ENCODE results near the gene DGKG. TPM values are rescaled to one million over a fixed set of nuclear protein-coding genes. Genes with fewer than 3 reads are reported as not detected.

DGKG gene
- polyA plus RNA-seq, 5 donors = 2.7 to 4.8 (median 4.4) TPM

DNA sequence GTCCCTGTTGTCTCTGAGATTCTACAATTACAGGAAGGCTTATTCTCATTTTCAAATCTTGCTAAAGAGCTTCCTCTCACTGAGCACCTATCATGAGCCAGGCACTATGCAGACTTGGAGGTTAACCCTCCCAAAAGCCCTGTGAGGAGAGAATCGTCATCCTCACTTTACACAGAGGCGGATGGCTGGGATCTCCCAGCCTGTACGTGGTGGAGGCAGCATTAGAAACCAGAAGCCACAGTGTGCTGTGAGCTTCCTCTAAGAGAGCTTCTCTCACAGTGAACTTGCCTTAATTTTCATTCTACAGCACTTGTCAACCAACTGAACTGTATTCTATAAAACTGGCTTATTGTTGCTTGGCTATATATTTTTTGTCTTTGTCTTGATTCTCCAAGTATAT lies 6.1 kb upstream of the DGKG start:
- DNase-seq = no peak

DNA sequence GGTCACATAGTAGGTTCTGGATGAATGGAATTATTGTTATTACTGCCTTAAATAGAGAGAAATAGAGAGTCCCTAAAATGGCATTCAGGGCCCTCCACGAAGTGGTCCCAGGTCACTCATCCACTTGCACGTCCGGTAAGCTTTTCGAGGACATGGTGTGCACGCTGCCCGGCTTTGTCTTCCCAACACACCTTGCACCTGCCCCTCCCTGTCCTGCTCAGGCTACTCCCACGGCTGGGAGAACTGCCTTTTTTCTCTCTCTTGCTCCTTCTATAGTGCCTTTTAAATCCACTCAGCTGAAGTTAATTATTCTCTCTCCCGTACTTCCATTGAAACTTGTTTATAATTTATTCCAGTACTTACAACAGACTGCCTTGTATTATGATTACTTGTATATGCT lies 5.6 kb upstream of the DGKG start:
- DNase-seq = no peak

DNA sequence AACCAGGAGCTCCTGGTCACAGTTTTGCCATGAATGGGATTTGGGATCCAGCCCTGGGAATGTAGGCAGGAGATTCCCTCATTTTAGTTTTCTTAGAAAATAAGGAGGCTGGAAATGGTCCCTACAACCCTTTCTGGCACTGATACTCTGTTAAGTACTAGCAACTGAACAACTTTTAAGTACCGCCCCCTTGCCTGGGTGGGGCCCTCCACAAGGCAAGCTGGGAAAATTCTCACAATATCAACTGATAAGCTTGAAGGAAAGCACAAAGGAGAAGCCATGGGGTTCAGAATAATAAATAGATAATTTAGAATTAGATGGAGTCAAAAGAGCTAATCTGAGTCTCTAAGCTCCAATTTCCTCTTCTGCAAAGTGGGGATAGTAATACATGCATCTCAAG lies 4.2 kb upstream of the DGKG start:
- no peak for DNase-seq

DNA sequence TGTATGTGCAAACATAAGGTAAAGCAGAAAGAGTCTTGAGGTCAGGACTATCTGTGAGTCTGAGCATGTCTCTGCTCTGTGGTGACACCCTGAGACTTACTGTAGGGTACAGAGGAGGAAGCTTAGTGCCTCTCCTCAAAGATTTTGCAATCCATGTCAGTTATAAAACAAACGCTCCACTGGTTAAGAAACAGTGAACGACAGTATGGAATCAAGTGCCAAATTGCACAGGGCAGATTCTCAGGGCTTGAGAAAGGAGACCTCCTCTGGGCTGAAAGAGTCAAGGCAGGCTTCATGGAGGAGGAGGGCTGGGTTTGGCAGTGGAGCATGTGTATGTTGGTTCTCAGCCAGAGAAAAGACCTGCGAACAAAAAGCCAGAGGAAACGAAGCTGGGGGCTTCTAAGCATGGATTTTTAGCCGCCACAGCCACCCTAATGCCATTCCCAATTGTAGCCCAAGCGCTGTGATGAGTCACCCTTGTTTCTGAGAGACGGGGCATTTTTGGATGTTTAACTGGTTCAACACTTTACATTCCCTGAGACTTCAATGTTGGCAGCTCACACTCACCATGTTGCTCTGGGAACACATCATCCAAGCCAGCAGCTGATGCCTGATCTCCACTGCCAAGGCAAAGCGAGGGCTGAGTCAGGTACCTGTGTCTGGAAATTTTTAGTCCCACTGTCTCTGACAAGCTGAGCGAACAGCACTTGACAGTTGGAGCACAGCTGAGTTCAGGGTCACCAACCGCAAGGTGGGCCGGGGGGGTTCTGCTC lies 3.4 kb upstream of the DGKG start:
- no peak for DNase-seq

DNA sequence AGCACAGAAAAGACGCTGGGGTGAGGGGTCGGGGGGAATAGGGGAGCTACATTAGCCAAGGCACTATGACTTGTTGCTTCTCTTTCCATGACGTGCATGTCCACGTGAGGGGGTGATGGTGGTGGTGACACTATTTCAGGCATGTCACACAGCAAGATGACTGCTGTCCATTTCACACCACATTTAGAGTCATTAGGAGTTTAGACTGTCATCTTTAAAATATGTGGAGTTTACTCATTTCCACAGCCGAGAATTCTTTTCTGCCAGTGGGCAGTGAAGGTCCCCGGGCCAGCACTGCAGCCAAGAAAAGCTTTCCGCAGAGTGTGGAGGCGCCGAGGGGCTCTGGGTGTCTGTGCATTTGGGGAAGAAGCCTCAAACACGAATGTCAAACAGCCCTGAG lies 954 bp upstream of the DGKG start:
- DNase-seq = no peak

DNA sequence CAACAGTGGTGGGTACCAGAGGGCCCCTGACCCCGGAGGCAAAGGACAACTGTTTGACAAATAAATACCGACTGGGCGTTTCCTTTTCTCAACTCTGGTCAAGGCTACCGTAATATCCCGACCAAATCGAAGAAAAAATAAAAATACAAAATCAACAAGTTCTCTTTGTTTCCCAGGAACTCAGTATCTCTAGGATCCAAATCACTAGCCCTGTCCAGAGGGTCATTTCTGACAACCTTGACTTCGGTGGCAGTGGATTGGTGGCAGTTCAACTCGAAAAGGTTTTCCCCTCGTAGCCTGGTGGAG lies 456 bp upstream of the DGKG start:
- no peak for DNase-seq

DNA sequence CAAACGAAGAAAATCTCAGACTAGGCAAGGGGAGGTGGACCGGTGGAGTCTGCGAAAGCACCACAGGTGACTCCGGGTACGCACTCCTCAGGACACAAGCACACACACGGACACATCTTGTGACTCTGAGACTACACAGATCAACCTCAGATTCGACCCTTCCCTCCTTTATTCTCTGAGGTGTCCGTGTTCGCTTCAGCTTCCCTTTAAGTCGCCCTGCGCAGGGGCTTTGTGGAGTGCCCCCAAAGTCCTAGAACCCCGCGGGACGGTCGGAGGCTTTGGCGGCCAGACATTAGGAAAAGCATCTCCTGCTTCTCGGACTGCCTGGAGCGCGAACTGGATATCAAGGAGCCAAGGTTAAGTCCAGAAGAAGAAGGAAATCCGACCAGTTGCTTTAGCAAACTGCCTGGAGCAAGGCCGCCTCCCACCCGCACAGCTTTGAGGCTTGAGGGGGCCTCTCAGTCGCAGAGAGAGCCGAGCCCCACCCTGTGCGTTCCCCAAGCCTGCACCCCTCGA lies 730 bp downstream of the DGKG start:
- no peak for DNase-seq

DNA sequence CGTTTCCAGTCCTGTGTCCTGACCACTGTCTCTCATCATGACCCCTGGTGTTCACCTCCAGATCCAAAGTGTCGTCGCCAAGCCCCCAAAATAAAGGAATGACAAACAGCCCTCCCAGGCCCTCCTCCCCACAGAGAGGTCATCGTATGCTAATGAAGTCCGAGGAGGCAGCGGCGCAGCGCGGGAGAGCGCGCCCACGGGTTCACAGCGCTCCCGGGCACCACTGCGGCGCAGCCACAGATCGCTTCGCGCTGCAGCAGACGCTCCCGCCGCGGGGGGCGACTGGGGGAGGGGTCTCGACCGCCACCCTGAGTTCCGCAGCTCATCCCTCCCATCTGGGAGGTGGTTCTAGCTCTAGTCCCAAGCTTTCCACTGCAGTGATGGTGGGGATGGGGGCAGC lies 1.3 kb downstream of the DGKG start:
- no peak for DNase-seq

DNA sequence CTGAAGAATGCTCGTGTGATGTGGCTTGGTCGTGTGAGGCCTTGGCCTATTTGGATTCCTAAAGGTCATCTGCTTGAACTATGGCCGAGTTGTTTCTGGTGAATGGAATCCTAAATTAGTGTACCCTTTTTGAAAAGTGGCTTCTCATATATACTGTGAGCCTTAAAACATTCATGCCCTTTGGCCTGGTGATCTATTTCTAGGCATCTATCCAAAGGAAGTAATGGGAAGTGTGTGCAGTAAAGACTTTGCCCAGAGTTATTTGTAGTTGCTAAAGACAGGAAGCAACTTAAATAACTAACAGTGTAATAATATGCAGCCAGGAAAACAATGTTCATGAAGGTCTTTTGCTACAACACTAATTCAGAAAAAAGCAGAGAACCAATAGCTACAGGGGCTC lies 3.0 kb downstream of the DGKG start:
- no peak for DNase-seq

DNA sequence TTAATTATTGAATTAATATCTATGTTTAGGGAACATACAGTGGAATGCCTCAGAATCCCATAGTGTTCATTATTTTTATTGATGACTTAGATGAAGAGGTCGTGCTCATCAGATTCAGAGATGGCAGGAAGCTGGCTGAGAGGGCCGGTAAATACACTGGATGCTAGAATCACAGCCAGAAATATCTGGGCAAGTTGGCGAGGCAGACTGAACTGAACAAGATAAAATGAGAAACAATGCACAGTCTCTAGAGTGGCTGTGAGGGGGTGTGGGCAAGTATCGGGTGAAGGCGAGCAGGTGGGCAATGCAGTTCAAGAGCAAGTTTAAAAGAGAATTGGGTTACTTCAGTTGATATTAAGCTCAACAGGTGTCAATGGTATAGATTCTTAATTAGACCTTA lies 5.9 kb downstream of the DGKG start:
- no peak for DNase-seq

DNA sequence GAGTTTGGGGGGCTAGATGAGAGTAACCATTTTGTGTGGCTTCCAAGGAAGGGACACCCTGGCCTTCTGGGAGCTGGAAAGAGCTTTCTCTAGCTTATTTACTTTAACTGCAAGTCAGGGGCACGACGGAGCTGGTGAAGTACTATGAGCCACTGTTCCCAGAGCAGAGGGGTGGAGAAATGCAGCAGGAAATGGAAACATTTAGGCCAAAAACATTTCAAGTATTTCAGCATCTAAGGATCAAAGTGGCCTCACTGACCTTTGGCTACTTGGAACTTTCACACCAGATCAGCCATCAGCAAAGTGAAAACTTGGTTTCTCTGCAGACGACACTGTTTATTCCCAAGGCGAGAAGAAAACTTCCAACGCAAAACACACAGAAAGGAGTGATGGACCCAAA lies 7.9 kb downstream of the DGKG start:
- no peak for DNase-seq

DNA sequence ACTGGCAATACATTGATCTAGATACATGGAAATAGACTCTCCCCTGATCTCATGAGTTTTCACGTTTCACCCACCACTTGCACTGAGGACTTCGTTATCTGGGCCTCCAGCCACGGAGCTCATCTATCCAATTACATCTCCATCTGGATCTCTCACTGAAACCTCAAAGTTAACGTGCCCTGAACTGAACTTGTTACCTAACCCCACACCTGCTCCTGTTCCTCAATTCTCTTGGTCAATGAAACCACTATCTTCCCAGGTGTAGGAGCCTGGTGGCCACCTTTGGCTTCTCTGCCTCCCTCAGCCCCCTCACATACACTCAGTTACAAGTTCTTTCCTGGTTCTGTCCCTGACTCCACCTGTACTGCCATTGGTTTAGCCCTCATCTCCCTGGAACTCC lies 9.7 kb downstream of the DGKG start:
- no peak for DNase-seq

DNA sequence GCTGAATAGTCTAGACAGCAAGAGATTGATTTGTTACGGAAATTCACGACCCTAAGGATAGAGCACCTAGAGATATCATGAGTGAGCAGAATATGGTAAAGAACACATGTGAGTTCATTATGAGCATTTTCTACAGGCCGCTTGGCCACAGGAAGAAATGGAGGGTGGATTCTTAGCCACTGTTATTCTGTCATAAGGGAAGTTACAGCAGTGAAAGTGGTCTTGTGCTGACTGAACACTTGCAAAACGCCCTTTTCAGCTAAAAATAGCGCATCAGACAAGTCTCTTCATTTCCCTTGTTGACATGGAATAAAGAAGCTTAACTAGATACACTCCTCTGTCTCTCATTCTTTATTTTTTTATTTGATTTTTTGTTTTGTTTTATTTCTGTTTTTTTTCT lies 19.8 kb downstream of the DGKG start:
- no peak for DNase-seq

DNA sequence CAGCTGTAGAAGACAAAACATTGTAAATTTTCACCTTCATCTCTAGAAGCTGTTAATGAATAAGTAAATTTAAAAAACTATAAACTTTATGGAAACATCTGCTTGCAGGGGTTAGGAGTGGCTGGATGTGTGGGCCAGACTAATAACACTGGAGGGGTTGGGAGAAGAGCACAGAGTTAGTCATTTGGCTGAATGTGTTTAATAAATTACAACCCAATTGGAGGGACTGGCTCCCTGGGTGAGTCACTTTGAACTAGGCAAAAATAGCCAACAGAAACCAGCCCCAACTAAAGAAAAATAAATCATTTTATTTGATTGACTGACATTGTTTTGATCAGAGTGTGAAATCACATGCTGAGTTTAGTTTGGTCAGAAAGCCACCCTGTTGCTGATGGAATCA lies 21.8 kb downstream of the DGKG start:
- no peak for DNase-seq

DNA sequence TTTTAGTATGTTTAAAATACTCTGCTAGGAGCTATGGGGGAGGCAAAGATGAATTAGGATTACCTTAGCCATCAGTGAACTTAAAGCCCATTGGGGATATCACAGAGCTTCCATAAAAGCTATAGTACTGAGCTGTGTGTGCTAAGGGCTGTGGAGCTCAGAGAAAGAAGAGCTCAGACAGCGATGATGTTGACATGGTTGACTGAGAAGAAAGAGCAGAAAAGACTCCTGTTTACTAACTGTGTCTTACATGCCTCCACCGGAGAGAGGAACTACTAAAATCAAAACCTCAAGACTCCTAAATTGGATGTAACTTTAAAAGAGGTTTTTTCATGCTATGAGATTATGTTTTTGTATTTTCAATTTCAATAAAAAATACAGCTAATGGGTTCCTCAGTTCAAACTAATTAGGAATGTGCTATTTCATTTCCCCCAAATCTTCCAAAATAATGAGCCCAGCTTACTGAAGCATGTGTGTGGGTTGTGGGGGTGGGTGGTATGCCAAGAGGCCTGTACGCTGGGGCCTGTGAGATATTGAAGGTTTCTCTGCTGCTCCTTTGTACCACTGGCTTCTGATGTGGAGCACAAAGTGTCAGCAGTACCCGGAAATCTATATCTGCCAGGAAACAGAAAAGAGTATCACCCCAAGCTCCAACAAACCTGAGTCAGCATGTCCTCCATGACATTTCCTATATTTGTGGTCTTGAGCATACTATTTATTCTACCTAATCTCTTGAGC lies 22.7 kb downstream of the DGKG start:
- DNase-seq = no peak

DNA sequence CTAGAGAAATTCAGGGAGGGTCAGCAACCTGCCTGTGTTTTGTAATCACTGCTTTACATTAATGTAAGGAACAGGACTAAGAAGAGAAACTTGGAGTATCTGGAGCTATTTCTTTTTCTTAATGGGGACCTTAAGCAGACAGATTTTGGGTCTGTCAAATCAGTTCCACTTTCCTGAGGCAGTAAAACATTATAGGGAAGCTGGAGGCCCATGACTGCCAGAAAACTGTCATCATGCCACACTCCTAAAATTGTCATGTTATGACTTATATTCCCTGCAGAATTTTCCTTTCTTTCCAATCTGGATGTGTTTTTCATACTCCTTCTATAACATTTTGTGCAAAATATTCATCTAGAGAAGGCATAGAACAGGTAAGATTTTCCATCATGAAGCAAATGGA lies 28.8 kb downstream of the DGKG start:
- DNase-seq = no peak

DNA sequence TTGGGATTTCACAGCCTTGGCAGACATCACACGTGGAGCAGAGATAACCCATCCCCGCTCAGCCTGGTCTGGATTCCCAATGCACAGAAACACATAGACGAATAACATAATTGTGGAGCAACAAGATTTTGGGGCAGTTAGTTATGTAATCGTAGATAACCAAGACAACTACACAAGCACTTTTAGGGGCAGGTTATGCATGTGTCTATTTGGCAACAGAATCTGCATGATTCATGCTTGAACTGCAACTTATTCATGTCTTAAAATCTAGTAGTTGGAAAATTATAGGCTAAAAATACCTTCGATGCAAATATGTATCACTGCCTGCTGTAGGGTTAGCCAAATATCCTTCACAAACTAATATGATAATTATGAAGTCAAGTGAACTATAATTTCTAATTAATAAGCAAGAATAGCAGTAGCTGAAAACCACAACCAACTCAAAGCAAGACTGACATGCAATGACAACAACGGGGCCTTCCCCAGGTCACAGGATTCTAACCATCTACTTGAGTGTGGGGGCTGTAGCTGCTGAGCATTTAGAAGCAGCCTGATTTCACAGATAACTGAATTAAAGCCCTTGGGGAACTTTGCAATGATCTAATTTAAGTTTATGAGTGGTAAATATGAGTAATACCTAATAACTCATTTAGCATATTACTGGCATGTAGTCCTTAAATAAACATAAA lies 31.1 kb downstream of the DGKG start:
- no peak for DNase-seq

DNA sequence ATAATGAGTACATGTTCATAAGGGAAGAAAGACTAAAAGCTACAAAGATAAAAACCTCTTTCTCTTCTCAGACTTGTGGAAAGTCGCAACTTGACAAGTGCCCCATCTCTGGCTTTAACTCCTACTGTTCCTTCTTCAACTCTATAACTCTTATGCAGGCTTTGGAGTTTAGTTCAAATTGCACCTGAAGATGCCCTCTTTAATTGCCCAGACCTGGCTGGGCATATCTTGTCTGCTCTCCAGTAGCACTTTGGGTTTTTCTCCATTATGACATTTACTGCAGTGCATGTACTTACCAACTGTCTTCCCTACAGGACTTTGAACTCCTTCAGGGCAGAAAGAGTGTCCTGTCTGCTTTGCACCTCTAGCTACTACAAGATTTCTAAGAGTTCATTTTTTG lies 32.4 kb downstream of the DGKG start:
- no peak for DNase-seq

DNA sequence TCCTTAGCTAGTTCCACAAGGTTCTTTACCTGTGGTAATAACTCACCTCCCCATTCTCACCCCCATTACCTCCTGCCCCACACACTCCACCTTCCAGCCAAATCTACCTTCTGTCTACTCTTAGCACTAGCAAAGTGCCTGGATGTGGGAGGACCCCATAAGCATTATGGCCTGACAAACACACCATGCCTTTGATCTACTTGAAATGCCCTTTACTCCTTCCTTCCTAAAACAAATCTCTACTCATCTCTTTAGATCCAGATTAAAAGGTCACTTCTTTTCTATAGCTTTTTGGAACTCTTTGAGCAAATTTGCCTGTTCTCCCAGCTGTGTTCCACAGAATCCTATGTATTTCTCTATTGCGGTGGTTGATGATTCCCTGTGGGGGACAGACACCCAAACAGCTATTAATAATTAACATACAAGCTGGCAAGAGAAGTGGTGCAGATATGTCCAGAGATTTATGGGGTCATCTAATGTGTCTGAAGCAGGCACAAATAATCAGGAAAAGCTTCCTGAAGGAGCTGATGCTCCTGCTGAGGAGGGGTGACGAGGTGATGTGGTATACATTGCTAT lies 34.0 kb downstream of the DGKG start:
- DNase-seq = no peak

DNA sequence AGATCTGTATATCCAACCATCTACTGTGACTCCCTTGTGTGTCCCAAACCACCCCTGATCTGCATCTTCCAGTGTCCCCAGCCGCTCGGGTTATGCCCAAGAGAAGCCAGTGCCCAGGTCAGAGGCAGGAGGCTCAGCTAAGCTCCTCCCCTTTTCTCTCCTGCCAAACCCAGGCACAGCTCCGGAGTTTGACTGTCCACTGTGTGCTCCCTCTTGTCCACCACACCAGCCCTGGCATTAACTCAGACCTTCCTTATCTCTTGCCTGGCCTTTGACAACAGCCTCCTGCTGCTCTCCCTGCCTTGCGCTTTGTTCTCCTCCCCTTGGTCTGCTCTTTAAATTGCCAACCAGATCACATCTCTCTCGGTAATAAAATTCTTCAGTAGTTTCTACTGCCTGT lies 39.3 kb downstream of the DGKG start:
- no peak for DNase-seq

DNA sequence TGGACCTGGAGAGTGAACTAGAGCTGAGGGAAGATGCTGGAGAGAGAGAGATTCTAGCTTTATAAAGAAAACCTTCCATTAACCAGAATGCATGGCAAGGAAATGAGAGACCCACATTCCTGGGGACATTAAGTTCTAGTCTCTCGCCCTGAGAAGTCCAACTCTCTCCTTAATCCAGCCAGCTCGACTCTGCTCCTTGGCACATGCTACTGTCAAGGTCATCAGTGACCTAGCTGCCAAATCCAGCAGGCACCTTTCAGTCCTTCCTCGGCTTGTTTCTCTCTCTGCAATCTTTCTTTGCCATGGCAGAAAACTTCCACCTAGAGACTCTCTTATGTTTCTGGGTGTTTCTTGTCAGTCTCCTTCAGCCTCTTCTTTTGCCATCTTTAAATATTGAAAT lies 40.3 kb downstream of the DGKG start:
- no peak for DNase-seq

DNA sequence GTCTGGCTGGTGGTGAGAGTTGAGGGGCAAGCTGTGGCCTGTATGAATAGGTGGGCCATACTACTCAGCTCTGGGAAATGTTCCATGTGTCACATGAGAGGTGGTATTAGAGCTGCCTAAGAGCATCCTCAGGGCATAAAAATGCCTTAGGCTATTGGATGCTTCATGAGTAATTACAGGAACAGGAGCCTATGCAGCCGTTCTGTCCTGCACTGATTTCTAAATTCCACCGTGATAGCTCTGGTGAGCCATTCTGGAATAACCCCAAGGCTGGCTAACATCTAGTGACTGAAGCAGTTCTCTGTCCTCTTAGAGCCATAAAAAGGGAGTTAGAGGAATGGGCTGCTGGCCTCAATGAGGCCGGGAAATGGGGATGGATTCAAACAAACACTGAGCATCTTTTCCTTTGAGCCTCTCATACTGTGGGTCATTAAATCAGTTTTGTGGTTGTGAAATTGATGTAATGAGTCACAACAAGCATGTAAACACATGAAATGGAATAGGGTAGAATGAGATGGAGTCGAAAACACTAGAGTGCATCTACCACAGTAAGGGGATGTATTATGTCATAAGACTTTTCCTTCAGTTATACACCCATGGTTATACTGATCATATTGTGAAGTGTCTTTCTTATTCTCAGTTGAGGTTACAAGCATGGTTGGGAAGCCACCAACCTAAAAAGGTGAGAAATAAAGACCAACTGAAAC lies 41.0 kb downstream of the DGKG start:
- no peak for DNase-seq
